Activated CD4-positive, alpha-beta memory T cell treated with anti-CD3 and anti-CD28 coated beads for 36 hours (primary cell): ENCODE results near the gene VAV3. TPM values are rescaled to one million over a fixed set of nuclear protein-coding genes. Genes with fewer than 3 reads are reported as not detected.
A peak's percentile ranks its signal among the peaks of the same experiment; 100 is the strongest.

ENCODE experiments used
- CTCF ChIA-PET: fragments of 350-600 bp; sonication (Branson Sonifier 250); formaldehyde crosslinking; loops from one replicate; lab custom pipeline; 2021; ENCODE audit warnings: antibody characterized with exemption, inconsistent platforms; lab: Charles Lee
- POLR2A ChIA-PET: fragments of 350-600 bp; sonication (Branson Sonifier 250); formaldehyde crosslinking; loops from one replicate; lab custom pipeline; 2021; ENCODE audit warnings: antibody characterized with exemption; lab: Charles Lee
- DNase-seq: peaks from one replicate; pipeline ENCODE4 v3.0.0-alpha.2; 2020
- H3K27ac Mint-ChIP-seq: one replicate; pipeline ENCODE4 v1.8.0; 2021; ENCODE audit warnings: mixed read lengths
- H3K27me3 Mint-ChIP-seq: one replicate; pipeline ENCODE4 v1.8.0; 2021; ENCODE audit warnings: mixed read lengths
- H3K36me3 Mint-ChIP-seq: one replicate; pipeline ENCODE4 v1.8.0; 2021; ENCODE audit warnings: mixed read lengths
- H3K4me1 Mint-ChIP-seq: one replicate; pipeline ENCODE4 v1.8.0; 2021; ENCODE audit warnings: low read depth, mixed read lengths
- H3K4me3 Mint-ChIP-seq: one replicate; pipeline ENCODE4 v1.8.0; 2021; ENCODE audit warnings: mild to moderate bottlenecking, mixed read lengths
- H3K9me3 Mint-ChIP-seq: one replicate; pipeline ENCODE4 v1.8.0; 2021; ENCODE audit warnings: mixed read lengths
- intact Hi-C: fragments of 100-400 bp; cut with micrococcal nuclease; formaldehyde crosslinking; loops from one replicate; pipeline ENCODE4 v1.15.1; 2023
- total RNA-seq, 2 experiments: library from RNA; stranded (reverse); gene quantifications; one replicate each; pipeline ENCODE4 v1.2.3, GENCODE V29; 2021

The VAV3 gene
- total RNA-seq, 2 experiments from 2014 or later, result 2.3 to 3.3 TPM

- ChIA-PET POLR2A (no interaction called here), CTCF (no interaction called here)
- intact Hi-C loops, result loop anchor here (5.0 kb wide), 2 partner anchors 38 to 768 kb away; partner anchors contain the start of gene PRMT6
- Mint-ChIP-seq H3K9me3 (peaks cover 16% of the 10 kb centered on the region), H3K4me3 (no peak overlapping the region), H3K4me1 (peaks cover 32% of the 10 kb centered on the region), H3K27ac (no peak overlapping the region), H3K36me3 (peaks cover 17% of the 10 kb centered on the region), H3K27me3 (no peaks in the 10 kb centered on the region)
- no peak for DNase-seq
These were observed 140.0 kb downstream of the VAV3 start for GRCh38 chr1:107824946-107825345.

GRCh38 chr1:107821340-107821739 is 143.6 kb downstream of the VAV3 start:
- CTCF ChIA-PET, result interaction anchor here (1.3 to 1.5 kb wide), 2 partner anchors 39 to 143 kb away, joined by 4 to 6 read pairs; partner anchors contain the start of gene VAV3
- Mint-ChIP-seq H3K9me3 (peaks cover 16% of the 10 kb centered on the region), H3K4me1 (peaks cover 19% of the 10 kb centered on the region), H3K4me3 (no peak overlapping the region), H3K27me3 (no peaks in the 10 kb centered on the region), H3K36me3 (peaks cover 17% of the 10 kb centered on the region), H3K27ac (no peak overlapping the region)
- intact Hi-C loops, result loop anchor here (1.0 to 5.0 kb wide), 6 partner anchors 17 to 764 kb away; partner anchors contain the start of gene PRMT6
- peak; percentile 44 for DNase-seq
- POLR2A ChIA-PET, result interaction anchor here (1.2 kb wide), 1 partner anchor 50 kb away, joined by 5 read pairs; no protein-coding TSS in a partner anchor

GRCh38 chr1:107820801-107821200 is 144.2 kb downstream of the VAV3 start:
- intact Hi-C loops, result loop anchor here (1.0 to 5.0 kb wide), 6 partner anchors 16 to 764 kb away; partner anchors contain the start of gene PRMT6
- Mint-ChIP-seq H3K36me3 (peaks cover 17% of the 10 kb centered on the region), H3K27ac (no peak overlapping the region), H3K4me3 (no peak overlapping the region), H3K4me1 (peaks cover 19% of the 10 kb centered on the region), H3K9me3 (peaks cover 16% of the 10 kb centered on the region), H3K27me3 (no peaks in the 10 kb centered on the region)
- DNase-seq, result no peak
- ChIA-PET CTCF (interaction anchor here (1.3 to 1.5 kb wide), 2 partner anchors 39 to 144 kb away, joined by 4 to 6 read pairs; partner anchors contain the start of gene VAV3), POLR2A (interaction anchor here (1.2 kb wide), 1 partner anchor 50 kb away, joined by 5 read pairs; no protein-coding TSS in a partner anchor)

GRCh38 chr1:107817935-107818334 is 147.0 kb downstream of the VAV3 start:
- H3K9me3 Mint-ChIP-seq, result peaks cover 10% of the 10 kb centered on the region
- no peak overlapping the region for H3K4me3 Mint-ChIP-seq
- peaks cover 19% of the 10 kb centered on the region for H3K4me1 Mint-ChIP-seq
- ChIA-PET CTCF (interaction anchor here (2.8 kb wide), 2 partner anchors 36 to 308 kb away, joined by 7 to 9 read pairs; no protein-coding TSS in a partner anchor), POLR2A (interaction anchor here (0.6 to 0.7 kb wide), 2 partner anchors 11 to 82 kb away, joined by 3 to 6 read pairs; no protein-coding TSS in a partner anchor)
- no peak overlapping the region for H3K27ac Mint-ChIP-seq
- no peaks in the 10 kb centered on the region for H3K27me3 Mint-ChIP-seq
- peaks cover 11% of the 10 kb centered on the region for H3K36me3 Mint-ChIP-seq
- no peak for DNase-seq
- intact Hi-C loops, result no loop called here

- CTCF ChIA-PET, result interaction anchor here (2.8 kb wide), 1 partner anchor 35 kb away, joined by 7 read pairs; no protein-coding TSS in a partner anchor
These were observed 147.8 kb downstream of the VAV3 start for GRCh38 chr1:107817206-107817605.

GRCh38 chr1:107810291-107810951 is 154.6 kb downstream of the VAV3 start:
- intact Hi-C loops, result no loop called here
- ChIA-PET CTCF (interaction anchor here (1.3 kb wide), 1 partner anchor 26 kb away, joined by 3 read pairs; no protein-coding TSS in a partner anchor), POLR2A (no interaction called here)
- no peak overlapping the region for H3K27ac Mint-ChIP-seq
- peaks cover 3% of the 10 kb centered on the region for H3K4me1 Mint-ChIP-seq
- H3K27me3 Mint-ChIP-seq, result no peaks in the 10 kb centered on the region
- DNase-seq, result no peak
- H3K36me3 Mint-ChIP-seq, result no peaks in the 10 kb centered on the region
- H3K9me3 Mint-ChIP-seq, result no peaks in the 10 kb centered on the region
- no peak overlapping the region for H3K4me3 Mint-ChIP-seq

More at GRCh38 chr1:107817206-107817605, 147.8 kb downstream of the VAV3 start:
- H3K27ac Mint-ChIP-seq, result no peak overlapping the region
- POLR2A ChIA-PET, result no interaction called here
- intact Hi-C loops, result no loop called here
- no peak overlapping the region for H3K4me3 Mint-ChIP-seq
- DNase-seq, result no peak
- peaks cover 7% of the 10 kb centered on the region for H3K36me3 Mint-ChIP-seq
- H3K4me1 Mint-ChIP-seq, result peaks cover 19% of the 10 kb centered on the region
- H3K9me3 Mint-ChIP-seq, result peaks cover 7% of the 10 kb centered on the region
- no peaks in the 10 kb centered on the region for H3K27me3 Mint-ChIP-seq

GRCh38 chr1:107807855-107808254 is 157.1 kb downstream of the VAV3 start:
- Mint-ChIP-seq H3K27me3 (no peaks in the 10 kb centered on the region), H3K9me3 (no peaks in the 10 kb centered on the region), H3K4me3 (no peak overlapping the region), H3K4me1 (peaks cover 19% of the 10 kb centered on the region), H3K27ac (no peak overlapping the region), H3K36me3 (no peaks in the 10 kb centered on the region)
- DNase-seq, result no peak
- CTCF ChIA-PET, result interaction anchor here (1.0 kb wide), 1 partner anchor 319 kb away, joined by 5 read pairs; no protein-coding TSS in a partner anchor
- intact Hi-C loops, result no loop called here
- POLR2A ChIA-PET, result no interaction called here

- no peak for DNase-seq
- ChIA-PET POLR2A (no interaction called here), CTCF (interaction anchor here (0.6 kb wide), 1 partner anchor 318 kb away, joined by 3 read pairs; no protein-coding TSS in a partner anchor)
- intact Hi-C loops, result no loop called here
- H3K4me3 Mint-ChIP-seq, result no peak overlapping the region
- no peaks in the 10 kb centered on the region for H3K27me3 Mint-ChIP-seq
- H3K36me3 Mint-ChIP-seq, result no peaks in the 10 kb centered on the region
- H3K27ac Mint-ChIP-seq, result no peak overlapping the region
- peaks cover 19% of the 10 kb centered on the region for H3K4me1 Mint-ChIP-seq
- no peaks in the 10 kb centered on the region for H3K9me3 Mint-ChIP-seq
These were observed 157.6 kb downstream of the VAV3 start for GRCh38 chr1:107807405-107807804.

- Mint-ChIP-seq H3K27ac (no peak overlapping the region), H3K27me3 (no peaks in the 10 kb centered on the region), H3K4me1 (peaks cover 19% of the 10 kb centered on the region), H3K9me3 (no peaks in the 10 kb centered on the region), H3K36me3 (no peaks in the 10 kb centered on the region), H3K4me3 (no peak overlapping the region)
- DNase-seq, result no peak
- intact Hi-C loops, result no loop called here
- POLR2A ChIA-PET, result interaction anchor here (0.6 kb wide), 1 partner anchor 11 kb away, joined by 3 read pairs; no protein-coding TSS in a partner anchor
- CTCF ChIA-PET, result interaction anchor here (0.6 kb wide), 1 partner anchor 319 kb away, joined by 3 read pairs; no protein-coding TSS in a partner anchor
These were observed 158.1 kb downstream of the VAV3 start for GRCh38 chr1:107806902-107807301.

GRCh38 chr1:107804741-107805140 is 160.2 kb downstream of the VAV3 start:
- H3K4me3 Mint-ChIP-seq, result no peak overlapping the region
- no peak overlapping the region for H3K27ac Mint-ChIP-seq
- CTCF ChIA-PET, result no interaction called here
- H3K36me3 Mint-ChIP-seq, result peaks cover 2% of the 10 kb centered on the region
- peaks cover 7% of the 10 kb centered on the region for H3K9me3 Mint-ChIP-seq
- POLR2A ChIA-PET, result no interaction called here
- no peaks in the 10 kb centered on the region for H3K27me3 Mint-ChIP-seq
- DNase-seq, result no peak
- peaks cover 19% of the 10 kb centered on the region for H3K4me1 Mint-ChIP-seq
- intact Hi-C loops, result loop anchor here (2.0 kb wide), 1 partner anchor 16 kb away; no protein-coding TSS in a partner anchor

- H3K9me3 Mint-ChIP-seq, result peaks cover 7% of the 10 kb centered on the region
- peaks cover 2% of the 10 kb centered on the region for H3K36me3 Mint-ChIP-seq
- intact Hi-C loops, result loop anchor here (2.0 kb wide), 1 partner anchor 17 kb away; no protein-coding TSS in a partner anchor
- H3K4me1 Mint-ChIP-seq, result peaks cover 19% of the 10 kb centered on the region
- H3K27ac Mint-ChIP-seq, result no peak overlapping the region
- H3K4me3 Mint-ChIP-seq, result no peak overlapping the region
- H3K27me3 Mint-ChIP-seq, result no peaks in the 10 kb centered on the region
- no peak for DNase-seq
- POLR2A ChIA-PET, result no interaction called here
- CTCF ChIA-PET, result no interaction called here
These were observed 160.8 kb downstream of the VAV3 start for GRCh38 chr1:107804134-107804533.

GRCh38 chr1:107803579-107803978 is 161.4 kb downstream of the VAV3 start:
- intact Hi-C loops, result no loop called here
- no peak overlapping the region for H3K27ac Mint-ChIP-seq
- no peak overlapping the region for H3K4me3 Mint-ChIP-seq
- peaks cover 19% of the 10 kb centered on the region for H3K4me1 Mint-ChIP-seq
- peaks cover 7% of the 10 kb centered on the region for H3K9me3 Mint-ChIP-seq
- DNase-seq, result no peak
- H3K27me3 Mint-ChIP-seq, result no peaks in the 10 kb centered on the region
- peaks cover 2% of the 10 kb centered on the region for H3K36me3 Mint-ChIP-seq
- CTCF ChIA-PET, result no interaction called here
- POLR2A ChIA-PET, result no interaction called here
